Measurements from ENCODE around the gene ZNF407. TPM values are rescaled to one million over a fixed set of nuclear protein-coding genes. Genes with fewer than 3 reads are reported as not detected.

Gene ZNF407
- total and polyA plus RNA-seq, 2 donors: 5.1 to 9.7 TPM

GRCh38 chr18:74880706-74881278 is 283.1 kb downstream of the ZNF407 start:
- Histone ChIP-seq H3K4me1 (ENCODE audit: control insufficient read depth in 2 of 2, insufficient read depth in 2 of 2, low read length in 2 of 2) (no peaks in the 10 kb centered on the region), H3K27me3 (ENCODE audit: control insufficient read depth in 2 of 2, insufficient read depth in 1 of 2, low read length in 1 of 2) (no peaks in the 10 kb centered on the region), H3K4me3 (ENCODE audit: low read length in 2 of 2) (no peak overlapping the region), H3K9me3 (ENCODE audit: control insufficient read depth in 2 of 2, insufficient read depth in 1 of 2, low read length in 1 of 2) (no peaks in the 10 kb centered on the region), H3K27ac (ENCODE audit: low read depth in 1 of 2, low read length in 1 of 2) (no peak overlapping the region), H3K36me3 (ENCODE audit: control insufficient read depth in 2 of 2, insufficient read depth in 2 of 2, low read length in 1 of 2) (peaks cover 2 to 9% of the 10 kb centered on the region in 2 donors)
- DNase-seq (ENCODE audit: low read depth in 6 of 9, low spot score in 9 of 9): no peak
- WGBS: 89% methylated on average over 12 of the region's 12 CpGs

GRCh38 chr18:74892066-74892627 is 294.5 kb downstream of the ZNF407 start:
- peaks cover 6 to 12% of the 10 kb centered on the region in 2 donors for H3K36me3 ChIP-seq (ENCODE audit: control insufficient read depth in 2 of 2, insufficient read depth in 2 of 2, low read length in 1 of 2)
- no peak for DNase-seq (ENCODE audit: low read depth in 6 of 9, low spot score in 9 of 9)
- no peaks in the 10 kb centered on the region for H3K9me3 ChIP-seq (ENCODE audit: control insufficient read depth in 2 of 2, insufficient read depth in 1 of 2, low read length in 1 of 2)
- no peaks in the 10 kb centered on the region for H3K27me3 ChIP-seq (ENCODE audit: control insufficient read depth in 2 of 2, insufficient read depth in 1 of 2, low read length in 1 of 2)
- H3K27ac ChIP-seq (ENCODE audit: low read depth in 1 of 2, low read length in 1 of 2): peak overlapping the region in 1 of 2 donors; percentile 18
- WGBS: 96% methylated on average over 11 of the region's 11 CpGs
- H3K4me3 ChIP-seq (ENCODE audit: low read length in 2 of 2): no peak overlapping the region
- H3K4me1 ChIP-seq (ENCODE audit: control insufficient read depth in 2 of 2, insufficient read depth in 2 of 2, low read length in 2 of 2): no peaks in the 10 kb centered on the region

- Histone ChIP-seq H3K36me3 (ENCODE audit: control insufficient read depth in 2 of 2, insufficient read depth in 2 of 2, low read length in 1 of 2) (peaks cover 0 to 7% of the 10 kb centered on the region in 2 donors), H3K4me3 (ENCODE audit: low read length in 2 of 2) (no peak overlapping the region), H3K27ac (ENCODE audit: low read depth in 1 of 2, low read length in 1 of 2) (no peak overlapping the region), H3K9me3 (ENCODE audit: control insufficient read depth in 2 of 2, insufficient read depth in 1 of 2, low read length in 1 of 2) (no peaks in the 10 kb centered on the region), H3K4me1 (ENCODE audit: control insufficient read depth in 2 of 2, insufficient read depth in 2 of 2, low read length in 2 of 2) (peaks cover 6 to 10% of the 10 kb centered on the region in 2 donors), H3K27me3 (ENCODE audit: control insufficient read depth in 2 of 2, insufficient read depth in 1 of 2, low read length in 1 of 2) (no peaks in the 10 kb centered on the region)
- 87% methylated on average over 1 of the region's 1 CpG for WGBS
- no peak for DNase-seq (ENCODE audit: low read depth in 6 of 9, low spot score in 9 of 9)
Measured at GRCh38 chr18:74895686-74896085, 298.0 kb downstream of the ZNF407 start.

- Histone ChIP-seq H3K36me3 (ENCODE audit: control insufficient read depth in 2 of 2, insufficient read depth in 2 of 2, low read length in 1 of 2) (peaks cover 0 to 3% of the 10 kb centered on the region in 2 donors), H3K27ac (ENCODE audit: low read depth in 1 of 2, low read length in 1 of 2) (no peak overlapping the region), H3K4me3 (ENCODE audit: low read length in 2 of 2) (no peak overlapping the region), H3K27me3 (ENCODE audit: control insufficient read depth in 2 of 2, insufficient read depth in 1 of 2, low read length in 1 of 2) (no peaks in the 10 kb centered on the region), H3K4me1 (ENCODE audit: control insufficient read depth in 2 of 2, insufficient read depth in 2 of 2, low read length in 2 of 2) (peaks cover 6 to 10% of the 10 kb centered on the region in 2 donors), H3K9me3 (ENCODE audit: control insufficient read depth in 2 of 2, insufficient read depth in 1 of 2, low read length in 1 of 2) (no peaks in the 10 kb centered on the region)
- DNase-seq (ENCODE audit: low read depth in 6 of 9, low spot score in 9 of 9): peak in 7 of 9 donors; percentile 27 to 81 (median 47)
- 59% methylated on average over 4 of the region's 4 CpGs for WGBS
Measured at GRCh38 chr18:74896390-74896991, 298.8 kb downstream of the ZNF407 start.

GRCh38 chr18:74897971-74898657 is 300.4 kb downstream of the ZNF407 start:
- WGBS: 96% methylated on average over 5 of the region's 5 CpGs
- no peaks in the 10 kb centered on the region for H3K36me3 ChIP-seq (ENCODE audit: control insufficient read depth in 2 of 2, insufficient read depth in 2 of 2, low read length in 1 of 2)

GRCh38 chr18:74898965-74899364 is 301.3 kb downstream of the ZNF407 start:
- H3K9me3 ChIP-seq (ENCODE audit: control insufficient read depth in 2 of 2, insufficient read depth in 1 of 2, low read length in 1 of 2): no peaks in the 10 kb centered on the region
- H3K4me3 ChIP-seq (ENCODE audit: low read length in 2 of 2): no peak overlapping the region
- H3K4me1 ChIP-seq (ENCODE audit: control insufficient read depth in 2 of 2, insufficient read depth in 2 of 2, low read length in 2 of 2): peaks cover 6 to 10% of the 10 kb centered on the region in 2 donors
- peak overlapping the region in 1 of 2 donors; percentile 15 for H3K27ac ChIP-seq (ENCODE audit: low read depth in 1 of 2, low read length in 1 of 2)
- 58% methylated on average over 3 of the region's 3 CpGs for WGBS
- DNase-seq (ENCODE audit: low read depth in 6 of 9, low spot score in 9 of 9): no peak
- no peaks in the 10 kb centered on the region for H3K36me3 ChIP-seq (ENCODE audit: control insufficient read depth in 2 of 2, insufficient read depth in 2 of 2, low read length in 1 of 2)
- no peaks in the 10 kb centered on the region for H3K27me3 ChIP-seq (ENCODE audit: control insufficient read depth in 2 of 2, insufficient read depth in 1 of 2, low read length in 1 of 2)

More at GRCh38 chr18:74897971-74898657, 300.4 kb downstream of the ZNF407 start:
- H3K4me1 ChIP-seq (ENCODE audit: control insufficient read depth in 2 of 2, insufficient read depth in 2 of 2, low read length in 2 of 2): peaks cover 6 to 10% of the 10 kb centered on the region in 2 donors
- no peaks in the 10 kb centered on the region for H3K27me3 ChIP-seq (ENCODE audit: control insufficient read depth in 2 of 2, insufficient read depth in 1 of 2, low read length in 1 of 2)
- H3K9me3 ChIP-seq (ENCODE audit: control insufficient read depth in 2 of 2, insufficient read depth in 1 of 2, low read length in 1 of 2): no peaks in the 10 kb centered on the region
- H3K4me3 ChIP-seq (ENCODE audit: low read length in 2 of 2): no peak overlapping the region
- no peak for DNase-seq (ENCODE audit: low read depth in 6 of 9, low spot score in 9 of 9)
- H3K27ac ChIP-seq (ENCODE audit: low read depth in 1 of 2, low read length in 1 of 2): no peak overlapping the region

GRCh38 chr18:74899554-74899953 is 301.9 kb downstream of the ZNF407 start:
- 91% methylated on average over 5 of the region's 5 CpGs for WGBS
- DNase-seq (ENCODE audit: low read depth in 6 of 9, low spot score in 9 of 9): peak in 3 of 9 donors; percentile 18 to 52 (median 25)
- H3K4me3 ChIP-seq (ENCODE audit: low read length in 2 of 2): no peak overlapping the region
- no peaks in the 10 kb centered on the region for H3K27me3 ChIP-seq (ENCODE audit: control insufficient read depth in 2 of 2, insufficient read depth in 1 of 2, low read length in 1 of 2)
- H3K4me1 ChIP-seq (ENCODE audit: control insufficient read depth in 2 of 2, insufficient read depth in 2 of 2, low read length in 2 of 2): peaks cover 6 to 10% of the 10 kb centered on the region in 2 donors
- no peaks in the 10 kb centered on the region for H3K36me3 ChIP-seq (ENCODE audit: control insufficient read depth in 2 of 2, insufficient read depth in 2 of 2, low read length in 1 of 2)
- H3K27ac ChIP-seq (ENCODE audit: low read depth in 1 of 2, low read length in 1 of 2): no peak overlapping the region
- H3K9me3 ChIP-seq (ENCODE audit: control insufficient read depth in 2 of 2, insufficient read depth in 1 of 2, low read length in 1 of 2): no peaks in the 10 kb centered on the region

- Histone ChIP-seq H3K9me3 (ENCODE audit: control insufficient read depth in 2 of 2, insufficient read depth in 1 of 2, low read length in 1 of 2) (no peaks in the 10 kb centered on the region), H3K27ac (ENCODE audit: low read depth in 1 of 2, low read length in 1 of 2) (no peak overlapping the region), H3K4me3 (ENCODE audit: low read length in 2 of 2) (no peak overlapping the region), H3K36me3 (ENCODE audit: control insufficient read depth in 2 of 2, insufficient read depth in 2 of 2, low read length in 1 of 2) (no peaks in the 10 kb centered on the region), H3K4me1 (ENCODE audit: control insufficient read depth in 2 of 2, insufficient read depth in 2 of 2, low read length in 2 of 2) (peaks cover 6 to 10% of the 10 kb centered on the region in 2 donors), H3K27me3 (ENCODE audit: control insufficient read depth in 2 of 2, insufficient read depth in 1 of 2, low read length in 1 of 2) (no peaks in the 10 kb centered on the region)
- WGBS: 91% methylated on average over 4 of the region's 4 CpGs
- no peak for DNase-seq (ENCODE audit: low read depth in 6 of 9, low spot score in 9 of 9)
Measured at GRCh38 chr18:74901362-74902146, 303.9 kb downstream of the ZNF407 start.

All from thymus (tissue), 11 donors.